ENCODE data around the gene RELB. TPM values are rescaled to one million over a fixed set of nuclear protein-coding genes. Genes with fewer than 3 reads are reported as not detected.

RELB gene
- total and polyA plus RNA-seq, 9 of the 15 experiments (the other 6 are each of a cell fraction or from before 2014, with no cell fraction given), result 0.15 to 1.1 (median 0.28) TPM; not detected in 2

DNA sequence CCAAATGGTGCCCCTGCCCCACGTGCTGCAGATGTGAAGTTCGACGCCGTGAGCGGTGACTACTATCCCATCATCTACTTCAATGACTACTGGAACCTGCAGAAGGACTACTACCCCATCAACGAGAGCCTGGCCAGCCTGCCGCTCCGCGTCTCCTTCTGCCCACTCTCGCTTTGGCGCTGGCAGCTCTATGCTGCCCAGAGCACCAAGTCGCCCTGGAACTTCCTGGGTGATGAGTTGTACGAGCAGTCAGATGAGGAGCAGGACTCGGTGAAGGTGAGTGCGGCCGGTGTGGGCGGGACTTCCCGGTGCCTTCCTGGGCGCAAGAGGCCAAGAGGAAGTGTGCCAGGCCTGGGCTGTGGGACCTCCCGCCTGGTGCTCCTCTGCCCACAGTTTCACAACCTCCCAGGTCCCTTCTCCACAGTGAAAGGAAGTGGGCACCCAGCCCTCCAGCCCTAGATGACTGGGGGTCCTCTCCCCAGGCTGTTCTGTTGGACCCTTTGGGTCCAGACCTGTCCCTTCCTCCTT lies 14.1 kb upstream of the RELB start:
- Histone ChIP-seq H2AFZ (ENCODE audit: low read depth, low read length) (no peak overlapping the region), H3K79me2 (ENCODE audit: control insufficient read depth, insufficient read depth, low read length) (no peaks in the 10 kb centered on the region), H3K9me3 (replicated peaks; ENCODE audit: control insufficient read depth, insufficient read depth, low read depth, low read length) (no peaks in the 10 kb centered on the region), H3K4me3 (no peak overlapping the region), H3K4me2 (ENCODE audit: insufficient read depth, low read length) (no peak overlapping the region), H3K9me1 (ENCODE audit: control insufficient read depth, insufficient read depth, low read length) (no peaks in the 10 kb centered on the region), H3K27me3 (ENCODE audit: control insufficient read depth in 2 of 2, insufficient read depth in 2 of 2, low read length in 2 of 2) (no peaks in the 10 kb centered on the region), H3K27ac (ENCODE audit: extremely low read depth, low read depth, low read length) (no peak overlapping the region), H3K36me3 (ENCODE audit: control insufficient read depth, insufficient read depth, low read length) (peaks cover 87% of the 10 kb centered on the region; the same call in 2 of the 3 replicates), H3K9ac (ENCODE audit: insufficient read depth in 1 of 2, low read depth in 2 of 2, low read length in 2 of 2) (no peak overlapping the region), H4K20me1 (replicated peaks; ENCODE audit: control insufficient read depth, insufficient read depth, low read length) (no peaks in the 10 kb centered on the region; the same call in 1 of the 2 replicates), H3K4me1 (replicated peaks in 1 of 2; ENCODE audit: control insufficient read depth in 2 of 2, insufficient read depth in 2 of 2, low read length in 2 of 2) (peaks cover 0 to 13% of the 10 kb centered on the region in 2 experiments; a peak in 2 of 5 replicates)
- ChIA-PET POLR2A (interaction anchor here (0.8 to 1.0 kb wide), 2 partner anchors 11 to 23 kb away, joined by 3 read pairs; no protein-coding TSS in a partner anchor), CTCF (ENCODE audit: low intra/inter-chr PET ratio) (interaction anchor here (0.6 kb wide), 1 partner anchor 256 kb away, joined by 4 read pairs; no protein-coding TSS in a partner anchor)
- BruUV-seq (replicated peaks), result no TSS peak
- TF ChIP-seq TCF7 (IDR thresholded peaks at IDR 0.05; ENCODE audit: borderline replicate concordance) (no peak), KAT8 (IDR thresholded peaks at IDR 0.05; ENCODE audit: low read depth) (no peak), PURB (CRISPR knock-in tag; IDR thresholded peaks at IDR 0.05; ENCODE audit: low read depth) (no peak), ZNF436 (CRISPR knock-in tag; IDR thresholded peaks at IDR 0.05) (no peak), HDAC2 (IDR thresholded peaks at IDR 0.05) (no peak), BRD9 (IDR thresholded peaks at IDR 0.05; ENCODE audit: low read depth, partially characterized antibody) (no peak), XRCC3 (IDR thresholded peaks at IDR 0.05) (no peak), NCOA2 (IDR thresholded peaks at IDR 0.05; ENCODE audit: partially characterized antibody in 2 of 2) (no peak), SRSF9 (IDR thresholded peaks at IDR 0.05; ENCODE audit: borderline replicate concordance, low read depth, low read length) (no peak), SIN3A (IDR thresholded peaks at IDR 0.05; ENCODE audit: borderline replicate concordance in 2 of 2, control insufficient read depth in 1 of 2, low read depth in 2 of 2, low read length in 2 of 2) (no peak), CBFA2T3 (IDR thresholded peaks at IDR 0.05) (no peak), PHF20 (IDR thresholded peaks at IDR 0.05; ENCODE audit: partially characterized antibody) (no peak), PTRF (tag; IDR thresholded peaks at IDR 0.05) (no peak), PCBP1 (IDR thresholded peaks at IDR 0.05; ENCODE audit: low read depth, low read length, poor library complexity, severe bottlenecking) (no peak)
- TF ChIP-seq, protein P1, sequence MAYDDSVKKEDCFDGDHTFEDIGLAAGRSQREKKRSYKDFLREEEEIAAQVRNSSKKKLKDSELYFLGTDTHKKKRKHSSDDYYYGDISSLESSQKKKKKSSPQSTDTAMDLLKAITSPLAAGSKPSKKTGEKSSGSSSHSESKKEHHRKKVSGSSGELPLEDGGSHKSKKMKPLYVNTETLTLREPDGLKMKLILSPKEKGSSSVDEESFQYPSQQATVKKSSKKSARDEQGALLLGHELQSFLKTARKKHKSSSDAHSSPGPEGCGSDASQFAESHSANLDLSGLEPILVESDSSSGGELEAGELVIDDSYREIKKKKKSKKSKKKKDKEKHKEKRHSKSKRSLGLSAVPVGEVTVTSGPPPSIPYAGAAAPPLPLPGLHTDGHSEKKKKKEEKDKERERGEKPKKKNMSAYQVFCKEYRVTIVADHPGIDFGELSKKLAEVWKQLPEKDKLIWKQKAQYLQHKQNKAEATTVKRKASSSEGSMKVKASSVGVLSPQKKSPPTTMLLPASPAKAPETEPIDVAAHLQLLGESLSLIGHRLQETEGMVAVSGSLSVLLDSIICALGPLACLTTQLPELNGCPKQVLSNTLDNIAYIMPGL (CRISPR knock-in tag; IDR thresholded peaks at IDR 0.05), result no peak
- TF ChIP-seq, protein P2, sequence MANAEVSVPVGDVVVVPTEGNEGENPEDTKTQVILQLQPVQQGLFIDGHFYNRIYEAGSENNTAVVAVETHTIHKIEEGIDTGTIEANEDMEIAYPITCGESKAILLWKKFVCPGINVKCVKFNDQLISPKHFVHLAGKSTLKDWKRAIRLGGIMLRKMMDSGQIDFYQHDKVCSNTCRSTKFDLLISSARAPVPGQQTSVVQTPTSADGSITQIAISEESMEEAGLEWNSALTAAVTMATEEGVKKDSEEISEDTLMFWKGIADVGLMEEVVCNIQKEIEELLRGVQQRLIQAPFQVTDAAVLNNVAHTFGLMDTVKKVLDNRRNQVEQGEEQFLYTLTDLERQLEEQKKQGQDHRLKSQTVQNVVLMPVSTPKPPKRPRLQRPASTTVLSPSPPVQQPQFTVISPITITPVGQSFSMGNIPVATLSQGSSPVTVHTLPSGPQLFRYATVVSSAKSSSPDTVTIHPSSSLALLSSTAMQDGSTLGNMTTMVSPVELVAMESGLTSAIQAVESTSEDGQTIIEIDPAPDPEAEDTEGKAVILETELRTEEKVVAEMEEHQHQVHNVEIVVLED (CRISPR knock-in tag; IDR thresholded peaks at IDR 0.05), result no peak
- TF ChIP-seq, protein P3, sequence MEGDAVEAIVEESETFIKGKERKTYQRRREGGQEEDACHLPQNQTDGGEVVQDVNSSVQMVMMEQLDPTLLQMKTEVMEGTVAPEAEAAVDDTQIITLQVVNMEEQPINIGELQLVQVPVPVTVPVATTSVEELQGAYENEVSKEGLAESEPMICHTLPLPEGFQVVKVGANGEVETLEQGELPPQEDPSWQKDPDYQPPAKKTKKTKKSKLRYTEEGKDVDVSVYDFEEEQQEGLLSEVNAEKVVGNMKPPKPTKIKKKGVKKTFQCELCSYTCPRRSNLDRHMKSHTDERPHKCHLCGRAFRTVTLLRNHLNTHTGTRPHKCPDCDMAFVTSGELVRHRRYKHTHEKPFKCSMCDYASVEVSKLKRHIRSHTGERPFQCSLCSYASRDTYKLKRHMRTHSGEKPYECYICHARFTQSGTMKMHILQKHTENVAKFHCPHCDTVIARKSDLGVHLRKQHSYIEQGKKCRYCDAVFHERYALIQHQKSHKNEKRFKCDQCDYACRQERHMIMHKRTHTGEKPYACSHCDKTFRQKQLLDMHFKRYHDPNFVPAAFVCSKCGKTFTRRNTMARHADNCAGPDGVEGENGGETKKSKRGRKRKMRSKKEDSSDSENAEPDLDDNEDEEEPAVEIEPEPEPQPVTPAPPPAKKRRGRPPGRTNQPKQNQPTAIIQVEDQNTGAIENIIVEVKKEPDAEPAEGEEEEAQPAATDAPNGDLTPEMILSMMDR (IDR thresholded peaks at IDR 0.05 in 2 of 3, conservative IDR thresholded peaks at IDR 0.05 in 1 of 3; ENCODE audit: insufficient read depth in 2 of 3, low read depth in 1 of 3, low read length in 3 of 3), result no peak
- ATAC-seq (no peak), FAIRE-seq (no peak), DNase-seq (ENCODE audit: extremely low read depth in 1 of 4, low spot score in 3 of 4) (no peak)
- in situ Hi-C loops (cut with MboI), result no loop called here
- 90% methylated on average over 20 of the region's 20 CpGs for WGBS (ENCODE audit: insufficient coverage, low coverage, missing lambda C conversion rate)
- intact Hi-C loops (cut with micrococcal nuclease), result no loop called here

Measured in K562 (cell line).